ENCODE data around the gene MRM3.
"Not testable (repeated sequence)": the region's sequence is repeated elsewhere in the genome, so short reads cannot be mapped to it uniquely, and the experiment has no call there.

GRCh38 chr17:748604-749003 is 33.5 kb upstream of the MRM3 start:
- not testable (repeated sequence) for TF ChIP-seq POLR2A (IDR thresholded peaks at IDR 0.05; ENCODE audit: low read depth, low read length); TAF1 (IDR thresholded peaks at IDR 0.05; ENCODE audit: borderline replicate concordance, low read depth, low read length)

Measured in GM12892 (cell line).